DOHH2 (cell line): Measurements from ENCODE around the gene ZNRD2.

Experiments used
- CTCF ChIP-seq: fragments of 200-600 bp; sonication (generic); IDR thresholded peaks from one replicate; pipeline ENCODE4 v1.5.1; 2014; ENCODE audit warnings: antibody characterized with exemption, mild to moderate bottlenecking, low read depth, low read length; ENCODE audit not compliant: poor library complexity, severe bottlenecking
- EZH2phosphoT487 ChIP-seq: fragments of 200-600 bp; sonication (generic); IDR thresholded peaks from 2 replicates; pipeline ENCODE4 v1.6.1; 2017; ENCODE audit warnings: borderline replicate concordance, mild to moderate bottlenecking, antibody characterized with exemption, low read length, moderate library complexity, mixed read lengths

GRCh38 chr11:65584106-65584505 is 13.8 kb downstream of the ZNRD2 start:
- TF ChIP-seq CTCF (no peak), EZH2phosphoT487 (no peak)
